IMR-90 (cell line): ENCODE measurements around the gene ATXN1. TPM values are rescaled to one million over a fixed set of nuclear protein-coding genes. Genes with fewer than 3 reads are reported as not detected.

Experiments used
- ATAC-seq: fragments of 200-7000 bp; cut with Tn5 transposase; 2 replicates; pipeline ENCODE4 v1.9.1; 2020; ENCODE audit warnings: low read depth, mild to moderate bottlenecking, moderate library complexity
- BruUV-seq: library from RNA; stranded (reverse); fragments of 400-500 nt; replicated peaks from 2 replicates; lab custom pipeline; 2021; lab: Mats Ljungman, UMichigan
- CTCF ChIA-PET: fragments of 300-600 bp; formaldehyde crosslinking; extraction: SDS; loops from one replicate; lab custom pipeline; 2021; ENCODE audit warnings: antibody characterized with exemption; lab: Yijun Ruan, JAX
- POLR2A ChIA-PET: fragments of 300-600 bp; sonication (Branson Sonifier 250); formaldehyde crosslinking; loops from one replicate; lab custom pipeline; 2022; ENCODE audit warnings: antibody characterized with exemption; ENCODE audit not compliant: unreplicated experiment; lab: Charles Lee
- DNase-seq: peaks from one replicate; pipeline ENCODE4 v3.0.0; 2013
- H2AFZ ChIP-seq: replicated peaks from 2 replicates; pipeline ENCODE3; 2013; ENCODE audit warnings: low read length, mild to moderate bottlenecking; ENCODE audit not compliant: poor library complexity
- H2AK5ac ChIP-seq: 2 replicates; pipeline ENCODE4 v1.6.1; 2013; ENCODE audit warnings: low read depth, low read length, inconsistent platforms
- H2AK9ac ChIP-seq: replicated peaks from 2 replicates; pipeline ENCODE3; 2013; ENCODE audit warnings: mild to moderate bottlenecking, low read depth, low read length, moderate library complexity; ENCODE audit not compliant: poor library complexity
- H2BK120ac ChIP-seq: 2 replicates; pipeline ENCODE4 v1.6.1; 2013; ENCODE audit warnings: low read depth, low read length, inconsistent platforms
- H2BK15ac ChIP-seq: 3 replicates; pipeline ENCODE4 v1.6.1; 2013; ENCODE audit warnings: low read depth, low read length, inconsistent platforms
- H2BK20ac ChIP-seq: 2 replicates; pipeline ENCODE4 v1.6.1; 2013; ENCODE audit warnings: low read depth, mild to moderate bottlenecking, inconsistent platforms, low read length, moderate library complexity
- H2BK5ac ChIP-seq: 2 replicates; pipeline ENCODE4 v1.6.1; 2013; ENCODE audit warnings: mild to moderate bottlenecking, low read depth, low read length, inconsistent platforms; ENCODE audit not compliant: poor library complexity, severe bottlenecking
- H3K14ac ChIP-seq: replicated peaks from 2 replicates; pipeline ENCODE4 v1.6.1; 2013; ENCODE audit warnings: low read depth, low read length, inconsistent platforms
- H3K18ac ChIP-seq: 2 replicates; pipeline ENCODE4 v1.6.1; 2013; ENCODE audit warnings: low read depth, low read length, control low read depth
- H3K23ac ChIP-seq: 2 replicates; pipeline ENCODE4 v1.6.1; 2013; ENCODE audit warnings: low read depth, low read length, inconsistent platforms
- H3K27ac ChIP-seq: 2 replicates; pipeline ENCODE4 v1.5.1; 2013; ENCODE audit warnings: mild to moderate bottlenecking, control low read depth, low read length; ENCODE audit not compliant: insufficient read depth
- H3K27me3 ChIP-seq: 2 replicates; pipeline ENCODE4 v1.6.1; 2013; ENCODE audit warnings: low read length; ENCODE audit not compliant: control insufficient read depth, insufficient read depth
- H3K36me3 ChIP-seq: 2 replicates; pipeline ENCODE4 v1.6.1; 2013; ENCODE audit warnings: low read length, mixed read lengths; ENCODE audit not compliant: control insufficient read depth, insufficient read depth
- H3K4ac ChIP-seq: 2 replicates; pipeline ENCODE4 v1.6.1; 2013; ENCODE audit warnings: low read depth, low read length, inconsistent platforms
- H3K4me1 ChIP-seq: 2 replicates; pipeline ENCODE4 v1.6.1; 2013; ENCODE audit warnings: low read length, mixed read lengths; ENCODE audit not compliant: control insufficient read depth, insufficient read depth
- H3K4me2 ChIP-seq: 2 replicates; pipeline ENCODE4 v1.6.1; 2013; ENCODE audit warnings: low read depth, mild to moderate bottlenecking, control low read depth, low read length, moderate library complexity
- H3K4me3 ChIP-seq: 2 replicates; pipeline ENCODE4 v1.5.1; 2013; ENCODE audit warnings: low read depth, mild to moderate bottlenecking, control low read depth, low read length, moderate library complexity; ENCODE audit not compliant: insufficient read depth
- H3K56ac ChIP-seq: 2 replicates; pipeline ENCODE4 v1.6.1; 2013; ENCODE audit warnings: low read length, inconsistent platforms; ENCODE audit not compliant: insufficient read depth; ENCODE audit errors: extremely low read depth
- H3K79me1 ChIP-seq, 2 experiments: 2 replicates each; pipeline ENCODE4 v1.6.1; 2013; ENCODE audit warnings: low read length in 2 of 2, inconsistent platforms in 1 of 2, low read depth in 1 of 2
- H3K9ac ChIP-seq: 2 replicates; pipeline ENCODE4 v1.6.1; 2013; ENCODE audit warnings: low read depth, low read length, control low read depth
- H3K9me1 ChIP-seq: 2 replicates; pipeline ENCODE4 v1.6.1; 2013; ENCODE audit warnings: low read length, inconsistent platforms; ENCODE audit not compliant: insufficient read depth
- H3K9me3 ChIP-seq: 2 replicates; pipeline ENCODE4 v1.6.1; 2013; ENCODE audit warnings: low read length; ENCODE audit not compliant: control insufficient read depth, insufficient read depth
- H4K20me1 ChIP-seq: 2 replicates; pipeline ENCODE4 v1.6.1; 2013; ENCODE audit warnings: low read length, inconsistent platforms; ENCODE audit not compliant: insufficient read depth
- H4K5ac ChIP-seq: 2 replicates; pipeline ENCODE4 v1.6.1; 2013; ENCODE audit warnings: mild to moderate bottlenecking, low read depth, low read length, control low read depth
- H4K8ac ChIP-seq, 2 experiments: 2 replicates each; pipeline ENCODE4 v1.6.1; 2013; ENCODE audit warnings: low read depth in 2 of 2, low read length in 2 of 2, control low read depth in 1 of 2, inconsistent platforms in 1 of 2
- H4K91ac ChIP-seq: 2 replicates; pipeline ENCODE4 v1.6.1; 2013; ENCODE audit warnings: low read depth, low read length, inconsistent platforms; ENCODE audit not compliant: insufficient read depth
- CEBPB ChIP-seq: IDR thresholded peaks from 2 replicates; pipeline ENCODE4 v1.6.1; 2012; ENCODE audit warnings: low read depth, low read length, improper control_type of control experiment
- FOS ChIP-seq: fragments of 150-350 bp; IDR thresholded peaks from 2 replicates; pipeline ENCODE4 v1.6.1; 2016; ENCODE audit warnings: low read depth, low read length
- WGBS, 2 experiments: methylation state at CpG; one replicate each; pipeline versions ENCODE4 v1.1.5 to v1.1.7; 2013; ENCODE audit warnings: missing lambda C conversion rate in 2 of 2; ENCODE audit not compliant: insufficient read length in 1 of 2; ENCODE audit errors: extremely low coverage in 2 of 2; 5-methylcytosine and 5-hydroxymethylcytosine counted together
- dilution Hi-C: fragments of 300-500 bp; cut with HindIII; formaldehyde crosslinking; loops from one replicate; pipeline ENCODE4 v1.14.3; 2018; ENCODE audit warnings: low sequenced_read_pairs; ENCODE audit not compliant: unreplicated experiment
- in situ Hi-C: fragments of 300-500 bp; cut with MboI; formaldehyde crosslinking; loops from 3 replicates; pipeline ENCODE4 v1.14.3; 2019; ENCODE audit warnings: low sequenced_read_pairs, inconsistent platforms, mixed read lengths
- intact Hi-C: fragments of 100-400 bp; cut with micrococcal nuclease; formaldehyde crosslinking; loops from 2 replicates; pipeline ENCODE4 v1.10.0; 2022
- polyA plus RNA-seq, 3 experiments: library from polyadenylated mRNA; depleted of rRNA; stranded (reverse); fragments of >200 nt; gene quantifications; 2 replicates each; pipeline ENCODE4 v1.2.3, GENCODE V29; 2012; ENCODE audit warnings: low replicate concordance in 1 of 3
- total RNA-seq: library from RNA; depleted of rRNA; stranded (reverse); fragments of >200 nt; gene quantifications from 2 replicates; pipeline ENCODE4 v1.2.3, GENCODE V29; 2012

The ATXN1 gene
- total and polyA plus RNA-seq, 2 of the 4 experiments (the other 2 are of a cell fraction), result 7.3 to 11.1 TPM

DNA sequence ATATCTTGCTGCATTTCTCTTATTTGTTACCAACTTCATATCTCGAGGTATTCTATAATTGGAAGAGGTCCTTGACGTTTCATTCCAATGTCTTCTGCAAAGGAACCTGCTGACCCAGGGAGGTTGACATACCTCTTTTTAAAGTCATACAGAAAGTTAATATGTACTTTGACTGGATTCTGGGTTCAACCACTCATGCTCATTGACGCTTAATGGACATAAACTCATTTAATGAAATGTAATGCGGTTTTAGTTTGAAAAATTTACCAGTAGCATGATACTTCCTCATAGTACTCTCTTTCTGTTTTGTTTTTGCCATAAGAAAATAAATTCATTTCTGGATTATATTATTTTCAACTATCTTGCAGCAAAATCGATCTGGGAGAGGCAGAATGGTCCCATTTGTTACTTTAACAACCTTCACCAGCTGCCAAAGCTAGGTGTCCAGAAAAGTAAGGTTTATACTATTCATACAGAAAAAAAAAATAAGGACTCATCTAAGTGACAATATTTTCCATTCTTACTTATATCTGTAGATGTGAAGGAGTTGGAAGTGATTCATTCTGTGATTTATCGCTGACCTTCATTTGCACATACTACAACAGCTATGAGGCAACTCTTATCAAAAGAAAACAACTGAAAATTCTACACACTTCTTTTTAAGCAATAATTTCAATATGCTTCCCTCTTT is 101.6 kb downstream of the ATXN1 start:
- no peak overlapping the region for H3K4me3 ChIP-seq
- H2AK5ac ChIP-seq, result no peak overlapping the region
- no peak overlapping the region for H2BK20ac ChIP-seq
- no peak overlapping the region for H3K9ac ChIP-seq
- no peak overlapping the region for H2AK9ac ChIP-seq
- peaks cover 4% of the 10 kb centered on the region for H3K9me3 ChIP-seq
- no peak overlapping the region for H3K14ac ChIP-seq
- CTCF ChIA-PET, result no interaction called here
- no CpG with 5 or more reads among the region's 6 CpGs for WGBS, 2 experiments
- no peak overlapping the region for H2BK120ac ChIP-seq
- H4K20me1 ChIP-seq, result no peaks in the 10 kb centered on the region
- BruUV-seq, result no TSS peak
- TF ChIP-seq FOS (no peak), CEBPB (peak; percentile 65; the same call in 1 of the 2 replicates)
- DNase-seq (peak; percentile 41), ATAC-seq (no peak)
- peaks cover 3% of the 10 kb centered on the region; the same call in 1 of the 2 replicates for H3K9me1 ChIP-seq
- no peak overlapping the region for H4K5ac ChIP-seq
- no peak overlapping the region for H2BK15ac ChIP-seq
- dilution Hi-C loops, result no loop called here
- H4K91ac ChIP-seq, result no peak overlapping the region
- intact Hi-C loops, result no loop called here
- peaks cover 4% of the 10 kb centered on the region for H3K4me1 ChIP-seq
- H3K4ac ChIP-seq, result no peak overlapping the region
- H3K36me3 ChIP-seq, result peaks cover 14% of the 10 kb centered on the region
- H3K56ac ChIP-seq, result no peak overlapping the region
- H3K23ac ChIP-seq, result no peak overlapping the region
- POLR2A ChIA-PET, result no interaction called here
- H2BK5ac ChIP-seq, result no peak overlapping the region
- no peak overlapping the region for H3K18ac ChIP-seq
- no peak overlapping the region for H3K4me2 ChIP-seq
- no peak overlapping the region for H4K8ac ChIP-seq
- H3K27ac ChIP-seq, result no peak overlapping the region
- H2AFZ ChIP-seq, result no peak overlapping the region
- in situ Hi-C loops, result no loop called here
- peaks cover 10 to 12% of the 10 kb centered on the region in 2 experiments; a peak in 2 of 4 replicates for H3K79me1 ChIP-seq
- H3K27me3 ChIP-seq, result no peaks in the 10 kb centered on the region
